Suprapubic skin (tissue), 4 donors: ENCODE results near the gene LY6G6D. TPM values are rescaled to one million over a fixed set of nuclear protein-coding genes. Genes with fewer than 3 reads are reported as not detected.

Experiments
- DNase-seq, 2 donors: peaks; one replicate each; pipeline ENCODE4 v3.0.0-alpha.2; 2019; ENCODE audit warnings: low spot score in 2 of 2
- H3K27ac ChIP-seq: fragments of 200-600 bp; sonication (generic); one replicate; pipeline ENCODE4 v1.5.1; 2019
- H3K27me3 ChIP-seq: fragments of 200-600 bp; sonication (generic); one replicate; pipeline ENCODE4 v1.5.1; 2019
- H3K36me3 ChIP-seq: fragments of 200-600 bp; sonication (generic); one replicate; pipeline ENCODE4 v1.5.1; 2019
- H3K4me1 ChIP-seq: fragments of 200-600 bp; sonication (generic); one replicate; pipeline ENCODE4 v1.5.1; 2019
- H3K4me3 ChIP-seq: fragments of 200-600 bp; sonication (generic); one replicate; pipeline ENCODE4 v1.5.1; 2019; ENCODE audit warnings: mild to moderate bottlenecking
- H3K9me3 ChIP-seq: fragments of 200-600 bp; sonication (generic); one replicate; pipeline ENCODE4 v1.5.1; 2019
- EP300 ChIP-seq: sonication (generic); formaldehyde crosslinking; IDR thresholded peaks from one replicate; pipeline ENCODE4 v1.6.1; 2017; ENCODE audit warnings: antibody characterized with exemption
- POLR2A ChIP-seq, 2 donors: fragments of 450-650 bp; IDR thresholded peaks; one replicate each; pipeline ENCODE4 v1.6.1; 2017; ENCODE audit warnings: antibody characterized with exemption in 2 of 2, mild to moderate bottlenecking in 2 of 2, moderate library complexity in 2 of 2
- POLR2AphosphoS5 ChIP-seq, 3 donors: sonication (generic); formaldehyde crosslinking; IDR thresholded peaks; one replicate each; pipeline ENCODE4 v1.6.1; 2017; ENCODE audit warnings: antibody characterized with exemption in 3 of 3
- WGBS: methylation state at CpG from one replicate; pipeline ENCODE4 v1.1.5; 2018; 5-methylcytosine and 5-hydroxymethylcytosine counted together
- total RNA-seq, 4 donors: library from RNA; depleted of rRNA; stranded (reverse); fragments of >200 nt; gene quantifications; one replicate each; pipeline ENCODE4 v1.1.0, GENCODE V29; 2016
- TF ChIP-seq, protein P1 (sequence below), 2 donors: fragments of 200-600 bp in 1 of 2; fragments of 450-650 bp in 1 of 2; sonication (generic) in 1 of 2; IDR thresholded peaks; one replicate each; pipeline ENCODE4 v1.5.1; 2016 to 2019; ENCODE audit warnings: antibody characterized with exemption in 2 of 2, mild to moderate bottlenecking in 1 of 2, moderate library complexity in 1 of 2

Gene LY6G6D
- total RNA-seq, 4 donors from 2014 or later = 5.5 to 30.8 TPM; not detected in 2

DNA sequence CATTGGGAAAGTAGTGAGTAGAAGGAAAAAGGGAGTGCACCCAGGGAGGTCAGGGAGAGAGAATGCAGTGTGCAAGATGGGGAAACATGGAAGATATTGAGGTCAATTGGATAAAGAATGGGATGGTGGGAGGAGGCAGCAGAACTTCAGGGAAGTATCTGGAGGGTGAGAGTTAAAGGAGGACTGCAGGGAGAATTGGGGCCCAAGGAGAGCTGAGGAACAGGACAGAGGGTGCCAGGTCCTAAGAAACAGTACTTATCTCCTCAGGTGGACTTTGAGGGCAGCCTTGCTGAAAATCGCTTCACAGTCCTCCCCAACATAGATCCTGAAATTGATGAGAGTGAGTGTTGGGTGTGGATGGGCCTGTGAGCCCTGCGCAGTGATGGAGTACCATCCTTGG is 43.1 kb downstream of the LY6G6D start:
- WGBS = 97% methylated on average over 2 of the region's 2 CpGs
- H3K9me3 ChIP-seq = no peaks in the 10 kb centered on the region
- TF ChIP-seq POLR2AphosphoS5 (IDR thresholded peaks at IDR 0.05) (no peak), POLR2A (IDR thresholded peaks at IDR 0.05) (no peak), EP300 (no peak)
- TF ChIP-seq, protein P1, sequence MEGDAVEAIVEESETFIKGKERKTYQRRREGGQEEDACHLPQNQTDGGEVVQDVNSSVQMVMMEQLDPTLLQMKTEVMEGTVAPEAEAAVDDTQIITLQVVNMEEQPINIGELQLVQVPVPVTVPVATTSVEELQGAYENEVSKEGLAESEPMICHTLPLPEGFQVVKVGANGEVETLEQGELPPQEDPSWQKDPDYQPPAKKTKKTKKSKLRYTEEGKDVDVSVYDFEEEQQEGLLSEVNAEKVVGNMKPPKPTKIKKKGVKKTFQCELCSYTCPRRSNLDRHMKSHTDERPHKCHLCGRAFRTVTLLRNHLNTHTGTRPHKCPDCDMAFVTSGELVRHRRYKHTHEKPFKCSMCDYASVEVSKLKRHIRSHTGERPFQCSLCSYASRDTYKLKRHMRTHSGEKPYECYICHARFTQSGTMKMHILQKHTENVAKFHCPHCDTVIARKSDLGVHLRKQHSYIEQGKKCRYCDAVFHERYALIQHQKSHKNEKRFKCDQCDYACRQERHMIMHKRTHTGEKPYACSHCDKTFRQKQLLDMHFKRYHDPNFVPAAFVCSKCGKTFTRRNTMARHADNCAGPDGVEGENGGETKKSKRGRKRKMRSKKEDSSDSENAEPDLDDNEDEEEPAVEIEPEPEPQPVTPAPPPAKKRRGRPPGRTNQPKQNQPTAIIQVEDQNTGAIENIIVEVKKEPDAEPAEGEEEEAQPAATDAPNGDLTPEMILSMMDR (IDR thresholded peaks at IDR 0.05) = no peak
- peaks cover 22% of the 10 kb centered on the region for H3K36me3 ChIP-seq
- H3K27me3 ChIP-seq = no peaks in the 10 kb centered on the region
- peaks cover 5% of the 10 kb centered on the region for H3K4me1 ChIP-seq
- H3K27ac ChIP-seq = no peak overlapping the region
- no peak overlapping the region for H3K4me3 ChIP-seq
- DNase-seq = no peak

DNA sequence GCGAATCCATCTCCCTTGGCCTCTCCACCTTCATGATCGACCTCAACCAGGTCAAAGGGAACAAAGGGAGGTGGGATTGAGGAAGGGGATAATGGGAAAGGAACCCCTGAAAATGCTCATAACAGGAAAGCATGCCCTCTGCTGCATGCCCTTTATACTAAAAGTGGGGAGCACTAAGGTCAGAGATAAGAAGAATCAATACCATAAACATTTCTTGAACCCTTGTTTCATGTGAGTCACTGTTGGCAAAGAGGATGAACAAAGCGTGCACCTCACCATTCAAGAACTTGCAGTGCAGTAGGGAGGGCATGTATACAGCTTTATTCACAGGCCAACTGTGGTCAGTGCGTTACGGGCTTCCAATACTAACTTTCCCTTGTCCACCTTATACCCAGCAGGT is 45.6 kb downstream of the LY6G6D start:
- WGBS = 91% methylated on average over 5 of the region's 5 CpGs
- Histone ChIP-seq H3K9me3 (no peaks in the 10 kb centered on the region), H3K27me3 (no peaks in the 10 kb centered on the region), H3K4me3 (no peak overlapping the region), H3K27ac (no peak overlapping the region), H3K36me3 (peaks cover 22% of the 10 kb centered on the region), H3K4me1 (peaks cover 14% of the 10 kb centered on the region)
- TF ChIP-seq EP300 = no peak
- no peak for TF ChIP-seq POLR2A (IDR thresholded peaks at IDR 0.05)
- TF ChIP-seq POLR2AphosphoS5 (IDR thresholded peaks at IDR 0.05) = no peak
- TF ChIP-seq, protein P1 (IDR thresholded peaks at IDR 0.05) = no peak
- DNase-seq = no peak

DNA sequence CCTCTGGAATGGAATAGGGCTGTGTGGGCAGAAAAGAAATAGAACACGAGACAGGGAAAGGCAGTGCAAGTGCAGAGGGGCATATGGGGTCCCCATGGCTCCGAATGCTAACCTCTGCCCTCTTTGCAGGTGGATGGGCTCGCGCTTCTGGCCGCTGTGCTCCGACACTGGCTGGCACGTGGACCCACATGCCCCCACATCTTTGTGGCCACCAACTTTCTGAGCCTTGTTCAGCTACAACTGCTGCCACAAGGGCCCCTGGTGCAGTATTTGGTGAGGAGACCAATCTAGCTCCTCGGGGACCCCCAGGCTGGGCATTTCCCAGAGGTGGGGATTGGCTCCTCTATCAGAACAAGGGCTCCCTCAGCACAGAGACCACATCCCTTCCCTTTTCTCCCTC is 46.2 kb downstream of the LY6G6D start:
- no peak for DNase-seq
- 96% methylated on average over 8 of the region's 8 CpGs for WGBS
- Histone ChIP-seq H3K9me3 (no peaks in the 10 kb centered on the region), H3K4me3 (no peak overlapping the region), H3K27ac (no peak overlapping the region), H3K4me1 (peaks cover 16% of the 10 kb centered on the region), H3K36me3 (peaks cover 22% of the 10 kb centered on the region), H3K27me3 (no peaks in the 10 kb centered on the region)
- TF ChIP-seq POLR2A (IDR thresholded peaks at IDR 0.05) (no peak), EP300 (no peak), POLR2AphosphoS5 (IDR thresholded peaks at IDR 0.05) (no peak)
- TF ChIP-seq, protein P1 (IDR thresholded peaks at IDR 0.05) = no peak

DNA sequence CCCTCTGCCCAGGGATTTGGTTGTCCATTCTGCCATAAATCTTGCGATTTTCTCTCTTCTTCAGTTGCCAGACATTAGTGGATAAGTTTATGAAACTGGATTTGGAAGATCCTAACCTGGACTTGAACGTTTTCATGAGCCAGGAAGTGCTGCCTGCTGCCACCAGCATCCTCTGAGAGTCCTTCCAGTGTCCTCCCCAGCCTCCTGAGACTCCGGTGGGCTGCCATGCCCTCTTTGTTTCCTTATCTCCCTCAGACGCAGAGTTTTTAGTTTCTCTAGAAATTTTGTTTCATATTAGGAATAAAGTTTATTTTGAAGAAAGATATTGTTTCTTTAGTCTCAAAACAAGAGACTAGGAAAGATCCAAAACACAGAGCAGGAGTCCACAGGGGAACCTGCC is 47.2 kb downstream of the LY6G6D start, which contains the start of gene SAPCD1:
Gene SAPCD1, plus strand, starts transcription at position 301 of the 400 bp plus-strand sequence. CDS start 399 bp downstream, outside the sequence.
- no peak for TF ChIP-seq POLR2AphosphoS5 (IDR thresholded peaks at IDR 0.05)
- TF ChIP-seq EP300 = no peak
- TF ChIP-seq, protein P1 (IDR thresholded peaks at IDR 0.05) = no peak
- TF ChIP-seq POLR2A (IDR thresholded peaks at IDR 0.05) = no peak
- H3K27ac ChIP-seq = no peak within 1 kb of the TSS
- WGBS = 74% methylated on average over 4 of the region's 4 CpGs
- H3K27me3 ChIP-seq = no peaks in the 10 kb centered on the region
- H3K36me3 ChIP-seq = peaks cover 22% of the 10 kb centered on the region
- DNase-seq = no peak
- H3K9me3 ChIP-seq = no peaks in the 10 kb centered on the region
- peaks cover 21% of the 10 kb centered on the region for H3K4me1 ChIP-seq
- no peak within 1 kb of the TSS for H3K4me3 ChIP-seq

DNA sequence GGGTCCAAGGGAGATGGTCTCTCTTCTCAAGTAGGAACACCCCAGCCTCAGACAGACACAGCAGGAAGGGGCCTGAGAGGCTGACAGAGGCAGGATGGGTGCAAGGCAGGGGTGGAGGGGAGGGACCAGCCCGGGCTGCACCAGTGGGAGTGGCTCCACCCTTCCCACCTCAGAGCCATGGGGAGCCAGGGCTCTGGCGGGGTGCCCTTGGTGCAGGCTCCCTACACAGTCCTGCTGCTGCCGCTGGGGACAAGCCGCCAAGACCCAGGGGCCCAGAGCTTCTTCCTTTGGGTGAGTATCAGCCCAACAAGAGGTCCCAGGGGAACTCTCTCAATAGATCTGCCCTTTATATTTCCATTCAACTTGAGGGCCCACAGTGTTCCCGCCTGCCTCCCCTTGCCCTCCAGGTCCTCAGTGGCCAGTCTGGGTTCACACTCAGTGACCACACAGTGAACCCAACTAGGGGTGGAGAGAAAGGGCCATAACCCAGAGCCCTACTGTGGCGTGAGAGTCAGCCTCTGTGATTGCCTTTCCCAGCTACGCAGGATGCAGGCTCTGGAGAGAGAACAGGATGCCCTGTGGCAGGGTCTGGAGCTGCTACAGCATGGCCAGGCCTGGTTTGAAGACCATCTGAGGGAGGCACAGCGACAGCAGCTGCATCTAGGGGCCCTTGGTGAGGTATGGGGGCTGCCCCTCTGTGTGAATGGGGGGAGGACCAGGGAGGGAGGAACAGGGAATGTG is 47.9 kb downstream of the LY6G6D start:
- Histone ChIP-seq H3K4me1 (peaks cover 23% of the 10 kb centered on the region), H3K27ac (no peak overlapping the region)

More for the DNA sequence above, 47.9 kb downstream of the LY6G6D start:
- Histone ChIP-seq H3K9me3 (no peaks in the 10 kb centered on the region), H3K27me3 (no peaks in the 10 kb centered on the region), H3K4me3 (no peak overlapping the region), H3K36me3 (peaks cover 22% of the 10 kb centered on the region)
- TF ChIP-seq POLR2A (IDR thresholded peaks at IDR 0.05) (no peak), EP300 (no peak), POLR2AphosphoS5 (IDR thresholded peaks at IDR 0.05) (no peak)
- TF ChIP-seq, protein P1 (IDR thresholded peaks at IDR 0.05) = no peak
- DNase-seq = no peak
- 37% methylated on average over 2 of the region's 8 CpGs for WGBS
